ENCODE results near the gene DGKZ.

Gene DGKZ

GRCh38 chr11:46347637-46348311 is 511 bp downstream of the DGKZ start:
- DNase-seq (ENCODE audit: low spot score): no peak

DNA sequence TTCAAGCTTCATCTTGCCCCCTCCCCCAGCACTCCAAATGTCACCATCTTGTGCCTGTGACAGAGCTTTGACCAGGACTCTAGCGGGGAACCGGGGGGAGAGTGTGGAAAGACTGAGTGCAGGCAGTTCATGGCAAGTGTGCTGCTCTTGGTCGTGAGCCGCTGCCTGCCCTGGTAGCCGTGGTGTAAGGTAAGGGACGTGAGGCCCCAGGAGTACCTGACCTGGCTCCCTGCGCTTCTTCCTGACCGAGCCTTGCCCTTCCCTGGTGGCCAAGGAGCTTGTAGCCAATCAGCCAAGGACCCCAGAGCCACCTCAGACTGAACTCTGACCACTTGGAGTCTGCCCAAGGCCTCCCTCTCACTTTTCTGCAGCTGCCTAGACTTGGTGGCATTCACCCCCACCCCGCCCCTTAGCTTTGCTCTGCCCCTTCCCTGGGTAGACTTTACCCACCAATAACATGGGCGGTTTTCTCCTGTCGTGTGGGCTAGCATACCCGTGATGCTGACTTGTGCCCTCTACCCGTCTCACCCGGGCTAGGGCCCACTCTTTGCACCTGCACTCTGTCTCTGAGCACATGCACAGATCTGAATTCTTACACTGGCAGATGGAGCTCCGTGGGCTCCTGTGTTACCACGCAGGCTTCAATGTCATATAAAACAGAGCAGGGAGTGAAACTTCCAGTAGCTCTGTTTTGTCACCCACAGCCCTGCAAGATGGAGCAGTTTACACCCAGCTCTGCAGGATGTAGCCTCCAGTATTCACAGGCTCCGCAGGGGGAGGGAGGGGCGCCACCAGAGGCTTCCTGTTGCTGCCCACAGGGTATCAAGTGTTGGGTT is 1.5 kb downstream of the DGKZ start:
- no peak for DNase-seq (ENCODE audit: low spot score)

DNA sequence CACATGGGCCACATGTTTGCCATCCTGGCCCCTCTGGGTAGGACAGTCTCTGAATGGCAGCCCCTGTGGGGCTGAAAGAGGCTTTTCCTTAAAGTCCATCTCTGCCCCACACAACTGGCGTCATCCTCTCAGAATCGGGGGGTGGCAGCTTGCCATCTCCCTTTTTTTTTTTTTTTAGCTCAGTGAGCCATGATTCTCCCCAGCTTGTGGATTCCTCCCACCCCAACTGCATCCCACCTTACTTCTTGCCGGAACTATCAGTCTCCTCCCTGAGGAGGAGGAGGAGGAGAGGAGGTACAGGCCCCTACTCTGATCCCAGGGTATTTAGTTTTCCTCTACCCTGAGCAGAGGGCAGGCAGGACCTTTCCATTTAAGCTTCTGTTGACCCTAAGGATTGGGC is 3.4 kb downstream of the DGKZ start:
- no peak for DNase-seq (ENCODE audit: low spot score)

GRCh38 chr11:46351148-46351547 is 3.9 kb downstream of the DGKZ start:
- no peak for DNase-seq (ENCODE audit: low spot score)

DNA sequence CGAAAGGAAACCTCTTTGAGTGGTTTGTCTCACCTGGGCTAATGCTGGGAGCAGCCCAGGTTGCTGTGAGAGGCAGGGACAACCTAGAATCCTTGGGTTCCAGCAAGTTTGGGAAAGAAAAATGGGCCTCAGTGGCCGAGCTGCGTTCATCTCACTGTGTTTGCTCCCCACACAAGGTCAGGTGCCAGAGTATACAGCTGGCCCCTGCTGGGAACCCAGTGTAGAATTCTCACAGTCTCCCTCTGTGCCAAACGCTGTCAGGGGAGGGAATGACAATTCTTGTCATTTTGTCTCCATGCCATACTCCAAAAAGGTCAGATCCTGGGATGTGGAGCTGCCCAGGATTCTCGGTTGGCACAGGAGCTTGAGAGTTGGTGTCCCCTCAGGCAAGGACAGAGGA is 4.3 kb downstream of the DGKZ start:
- DNase-seq (ENCODE audit: low spot score): no peak

GRCh38 chr11:46352063-46352841 is 5.0 kb downstream of the DGKZ start:
- DNase-seq (ENCODE audit: low spot score): no peak

- DNase-seq (ENCODE audit: low spot score): no peak
Observed at GRCh38 chr11:46353698-46354097, 6.4 kb downstream of the DGKZ start.

GRCh38 chr11:46356924-46357482 is 9.7 kb downstream of the DGKZ start:
- DNase-seq (ENCODE audit: low spot score): no peak

- no peak for DNase-seq (ENCODE audit: low spot score)
Observed at GRCh38 chr11:46357483-46357936, 10.2 kb downstream of the DGKZ start.

GRCh38 chr11:46359953-46360352 is 12.7 kb downstream of the DGKZ start:
- no peak for DNase-seq (ENCODE audit: low spot score)

GRCh38 chr11:46360878-46361277 is 13.6 kb downstream of the DGKZ start:
- DNase-seq (ENCODE audit: low spot score): no peak

GRCh38 chr11:46361283-46362155 is 14.3 kb downstream of the DGKZ start:
- DNase-seq (ENCODE audit: low spot score): peak; percentile 81

GRCh38 chr11:46362156-46363030 is 15.1 kb downstream of the DGKZ start:
- no peak for DNase-seq (ENCODE audit: low spot score)

- DNase-seq (ENCODE audit: low spot score): no peak
Observed at GRCh38 chr11:46363031-46363407, 15.8 kb downstream of the DGKZ start.

DNA sequence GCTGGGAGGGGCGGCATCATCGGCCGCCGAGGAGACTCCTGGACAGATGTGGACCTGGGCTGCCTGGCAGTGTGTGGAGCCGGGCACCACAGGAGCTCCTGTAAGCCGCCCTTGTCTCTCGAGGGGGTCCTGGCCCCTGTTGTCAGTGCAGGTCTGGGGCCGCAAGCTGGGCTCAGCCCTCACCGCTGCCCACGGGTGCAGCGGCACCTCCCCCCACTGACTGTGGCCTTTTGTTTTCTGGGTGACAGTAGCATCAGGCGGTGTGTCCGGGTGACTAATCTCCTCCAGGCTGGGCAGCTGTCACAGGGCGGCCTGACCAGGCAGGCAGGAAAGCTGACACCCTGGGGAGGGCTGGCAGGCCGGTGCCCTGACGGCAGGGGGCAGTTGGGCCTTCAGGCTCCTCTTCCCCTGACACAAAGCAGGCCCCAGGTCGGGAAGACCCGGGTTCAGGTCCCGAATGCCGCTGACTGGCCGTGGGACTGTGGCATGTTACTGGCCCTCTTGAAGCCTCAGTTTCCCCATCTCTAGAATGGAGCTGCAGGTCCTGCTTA is 16.3 kb downstream of the DGKZ start:
- DNase-seq (ENCODE audit: low spot score): no peak

DNA sequence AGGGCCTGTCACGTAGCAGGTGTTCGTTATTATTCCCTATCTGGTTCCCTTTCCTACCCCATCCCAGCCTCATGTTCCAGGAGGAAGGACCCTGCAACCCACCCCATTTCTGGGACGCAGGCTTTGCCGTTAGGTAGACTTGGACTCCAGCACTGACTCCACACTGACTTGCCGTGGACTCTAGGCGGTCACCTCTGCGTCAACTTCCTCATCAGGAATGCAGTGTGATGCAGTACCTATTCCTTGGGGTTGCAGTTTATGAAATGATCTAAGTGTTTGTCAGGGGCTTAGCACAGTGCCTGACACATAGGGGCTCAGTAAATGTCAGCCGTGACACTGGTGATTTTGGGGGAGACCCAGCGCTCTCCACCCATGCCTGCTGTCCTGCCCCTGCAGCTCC is 16.8 kb downstream of the DGKZ start:
- DNase-seq (ENCODE audit: low spot score): no peak

DNA sequence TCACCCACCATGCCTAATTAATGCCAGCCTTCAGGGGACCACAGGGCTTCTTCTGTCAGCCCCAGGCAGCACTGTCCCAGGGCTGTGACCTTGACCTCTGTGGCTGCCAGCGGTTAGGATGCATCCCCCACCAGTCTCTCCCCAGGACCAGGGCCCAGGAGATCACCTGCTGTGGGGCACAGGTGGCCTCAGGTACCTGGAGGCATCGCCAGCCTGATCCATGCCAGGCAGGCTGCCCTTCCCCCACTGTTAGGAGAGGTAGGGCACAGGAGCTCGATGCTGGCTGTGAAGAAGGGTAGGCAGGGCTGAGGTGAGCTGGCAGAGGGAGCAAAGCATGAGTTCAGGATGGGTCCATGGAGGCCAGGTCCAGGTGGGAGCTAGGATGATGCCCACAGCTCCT is 17.5 kb downstream of the DGKZ start:
- no peak for DNase-seq (ENCODE audit: low spot score)

GRCh38 chr11:46366260-46366659 is 19.0 kb downstream of the DGKZ start:
- DNase-seq (ENCODE audit: low spot score): no peak

GRCh38 chr11:46366661-46367161 is 19.4 kb downstream of the DGKZ start:
- no peak for DNase-seq (ENCODE audit: low spot score)

All from left forelimb (tissue), 1 donor.